AG09309 (cell line): ENCODE measurements around the gene RPLP2.
A peak's percentile ranks its signal among the peaks of the same experiment; 100 is the strongest.

Experiments
- DNase-seq: peaks from one replicate; pipeline ENCODE4 v3.0.0-alpha.2; 2010; ENCODE audit warnings: low read depth
- H3K4me3 ChIP-seq: 2 replicates; pipeline ENCODE4 v1.5.1; 2011; ENCODE audit warnings: mild to moderate bottlenecking, low read depth, low read length, moderate library complexity; ENCODE audit not compliant: control insufficient read depth
- TF ChIP-seq, protein P1 (sequence below): IDR thresholded peaks from 2 replicates; pipeline ENCODE4 v1.5.1; 2011; ENCODE audit warnings: mild to moderate bottlenecking, low read depth, low read length, inconsistent platforms; ENCODE audit not compliant: insufficient read depth, control insufficient read depth; ENCODE audit errors: missing control alignments

Gene RPLP2

GRCh38 chr11:809287-810039, at the start of gene RPLP2:
TSS of gene RPLP2 (plus strand) at chr11:809967. CDS start at chr11:810235, 268 bp downstream.
- DNase-seq, result peak; percentile 82
- TF ChIP-seq, protein P1, sequence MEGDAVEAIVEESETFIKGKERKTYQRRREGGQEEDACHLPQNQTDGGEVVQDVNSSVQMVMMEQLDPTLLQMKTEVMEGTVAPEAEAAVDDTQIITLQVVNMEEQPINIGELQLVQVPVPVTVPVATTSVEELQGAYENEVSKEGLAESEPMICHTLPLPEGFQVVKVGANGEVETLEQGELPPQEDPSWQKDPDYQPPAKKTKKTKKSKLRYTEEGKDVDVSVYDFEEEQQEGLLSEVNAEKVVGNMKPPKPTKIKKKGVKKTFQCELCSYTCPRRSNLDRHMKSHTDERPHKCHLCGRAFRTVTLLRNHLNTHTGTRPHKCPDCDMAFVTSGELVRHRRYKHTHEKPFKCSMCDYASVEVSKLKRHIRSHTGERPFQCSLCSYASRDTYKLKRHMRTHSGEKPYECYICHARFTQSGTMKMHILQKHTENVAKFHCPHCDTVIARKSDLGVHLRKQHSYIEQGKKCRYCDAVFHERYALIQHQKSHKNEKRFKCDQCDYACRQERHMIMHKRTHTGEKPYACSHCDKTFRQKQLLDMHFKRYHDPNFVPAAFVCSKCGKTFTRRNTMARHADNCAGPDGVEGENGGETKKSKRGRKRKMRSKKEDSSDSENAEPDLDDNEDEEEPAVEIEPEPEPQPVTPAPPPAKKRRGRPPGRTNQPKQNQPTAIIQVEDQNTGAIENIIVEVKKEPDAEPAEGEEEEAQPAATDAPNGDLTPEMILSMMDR, result no peak
- H3K4me3 ChIP-seq, result peak within 1 kb of the TSS; percentile 97

- TF ChIP-seq, protein P1, result no peak
- no peak overlapping the region for H3K4me3 ChIP-seq
- DNase-seq, result no peak
Observed at GRCh38 chr11:760236-760635, 49.5 kb upstream of the RPLP2 start.

DNA sequence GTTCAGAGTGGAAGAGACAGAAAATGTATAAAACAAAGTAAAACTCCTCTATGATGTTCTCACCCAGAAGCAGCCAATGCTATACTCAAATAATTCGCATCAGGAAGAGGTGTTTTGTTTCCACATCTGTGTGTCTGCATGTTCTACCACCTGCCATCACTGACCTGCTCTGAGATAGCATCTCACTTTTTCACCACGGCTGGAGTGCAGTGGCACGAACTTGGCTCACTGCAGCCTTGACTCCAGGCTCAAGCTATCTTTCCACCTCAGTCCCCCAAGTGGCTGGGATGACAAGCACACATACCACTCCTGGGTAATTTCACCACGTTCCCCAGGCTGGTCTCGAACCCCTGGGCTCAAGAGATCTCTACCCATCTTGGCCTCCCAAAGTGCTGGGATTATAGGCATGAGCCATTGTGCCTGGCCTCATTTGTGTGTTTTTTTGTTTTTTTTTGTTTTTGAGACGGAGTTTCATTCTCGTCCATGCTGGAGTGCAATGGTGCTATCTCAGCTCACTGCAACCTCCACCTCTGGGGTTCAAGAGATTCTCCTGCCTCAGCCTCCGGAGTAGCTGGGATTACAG, 48.1 kb upstream of the RPLP2 start:
- DNase-seq, result no peak
- TF ChIP-seq, protein P1, result no peak
- no peak overlapping the region for H3K4me3 ChIP-seq

- H3K4me3 ChIP-seq, result no peak overlapping the region
- TF ChIP-seq, protein P1, result peak; percentile 25
- peak; percentile 57 for DNase-seq
Observed at GRCh38 chr11:762421-763072, 47.2 kb upstream of the RPLP2 start.

DNA sequence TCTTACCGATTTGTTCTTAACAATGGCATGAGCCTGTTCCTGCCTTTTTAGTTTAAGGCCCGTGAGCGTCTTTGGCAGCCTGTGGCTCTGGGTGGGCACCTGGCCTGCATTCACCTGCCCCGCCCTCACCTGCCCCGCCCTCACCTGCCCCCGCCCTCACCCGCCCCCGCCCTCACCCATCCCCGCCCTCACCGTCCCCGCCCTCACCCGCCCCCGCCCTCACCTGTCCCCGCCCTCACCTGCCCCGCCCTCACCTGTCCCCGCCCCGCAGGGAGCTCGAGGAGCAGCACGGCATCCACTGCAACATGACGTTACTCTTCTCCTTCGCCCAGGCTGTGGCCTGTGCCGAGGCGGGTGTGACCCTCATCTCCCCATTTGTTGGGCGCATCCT, 46.7 kb upstream of the RPLP2 start:
- H3K4me3 ChIP-seq, result no peak overlapping the region
- DNase-seq, result no peak
- TF ChIP-seq, protein P1, result no peak

GRCh38 chr11:763549-764321, 46.0 kb upstream of the RPLP2 start:
- DNase-seq, result no peak
- TF ChIP-seq, protein P1, result no peak
- no peak overlapping the region for H3K4me3 ChIP-seq
